SK-N-MC (cell line): Measurements from ENCODE around the gene UBXN6.

Experiments used
- EZH2 ChIP-seq: fragments of 200-600 bp; sonication (generic); IDR thresholded peaks from one replicate; pipeline ENCODE4 v1.6.1; 2017; ENCODE audit warnings: antibody characterized with exemption
- POLR2AphosphoS5 ChIP-seq: IDR thresholded peaks from 2 replicates; pipeline ENCODE4 v1.6.1; 2012; ENCODE audit warnings: mild to moderate bottlenecking, low read depth, low read length, borderline replicate concordance

DNA sequence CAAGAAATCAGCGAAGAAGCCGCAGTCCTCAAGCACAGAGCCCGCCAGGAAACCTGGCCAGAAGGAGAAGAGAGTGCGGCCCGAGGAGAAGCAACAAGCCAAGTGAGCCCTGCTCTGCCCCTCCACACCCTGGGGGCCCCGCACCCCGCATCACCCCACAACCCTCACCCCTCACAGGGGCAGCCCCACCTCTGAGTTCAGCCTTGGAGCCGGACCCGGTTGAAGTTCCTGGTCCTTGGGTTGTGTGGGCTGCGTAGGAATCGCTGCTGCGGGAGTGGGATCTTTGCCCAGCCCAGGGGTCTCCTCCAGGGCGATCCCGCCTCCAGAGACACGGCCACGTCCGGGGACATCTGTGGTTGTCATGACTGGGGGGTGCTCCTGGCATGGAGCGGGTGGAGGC lies 38.7 kb upstream of the UBXN6 start:
- TF ChIP-seq POLR2AphosphoS5: no peak
- TF ChIP-seq EZH2: no peak
